ENCODE results near the gene TWIST2. TPM values are rescaled to one million over a fixed set of nuclear protein-coding genes. Genes with fewer than 3 reads are reported as not detected.
A peak's percentile ranks its signal among the peaks of the same experiment; 100 is the strongest.

TWIST2 gene
- total RNA-seq, 1 experiment from 2014 or later: 21.0 TPM

GRCh38 chr2:238890618-238891456 is 43.0 kb downstream of the TWIST2 start:
- DNase-seq (ENCODE audit: low read depth): no peak

- no peak for DNase-seq (ENCODE audit: low read depth)
Observed at GRCh38 chr2:238891457-238892203, 43.7 kb downstream of the TWIST2 start.

DNA sequence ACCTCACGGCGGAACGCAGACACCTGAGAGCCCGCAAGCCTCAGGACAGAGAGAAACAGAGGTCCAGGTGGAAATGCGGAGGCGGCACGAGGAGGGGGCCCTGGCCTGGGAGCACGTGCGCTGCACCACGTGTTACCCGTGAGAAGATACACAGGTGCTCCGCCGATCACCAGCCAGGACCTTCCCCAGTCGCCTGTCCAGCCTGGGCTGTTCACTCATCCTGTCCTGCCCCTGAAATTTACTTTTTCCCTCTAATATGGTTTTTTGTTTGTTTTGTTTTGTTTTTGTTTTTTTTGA is 44.3 kb downstream of the TWIST2 start:
- DNase-seq (ENCODE audit: low read depth): no peak

GRCh38 chr2:238892796-238893195 is 44.9 kb downstream of the TWIST2 start:
- no peak for DNase-seq (ENCODE audit: low read depth)

GRCh38 chr2:238893349-238894000 is 45.6 kb downstream of the TWIST2 start:
- no peak for DNase-seq (ENCODE audit: low read depth)

DNA sequence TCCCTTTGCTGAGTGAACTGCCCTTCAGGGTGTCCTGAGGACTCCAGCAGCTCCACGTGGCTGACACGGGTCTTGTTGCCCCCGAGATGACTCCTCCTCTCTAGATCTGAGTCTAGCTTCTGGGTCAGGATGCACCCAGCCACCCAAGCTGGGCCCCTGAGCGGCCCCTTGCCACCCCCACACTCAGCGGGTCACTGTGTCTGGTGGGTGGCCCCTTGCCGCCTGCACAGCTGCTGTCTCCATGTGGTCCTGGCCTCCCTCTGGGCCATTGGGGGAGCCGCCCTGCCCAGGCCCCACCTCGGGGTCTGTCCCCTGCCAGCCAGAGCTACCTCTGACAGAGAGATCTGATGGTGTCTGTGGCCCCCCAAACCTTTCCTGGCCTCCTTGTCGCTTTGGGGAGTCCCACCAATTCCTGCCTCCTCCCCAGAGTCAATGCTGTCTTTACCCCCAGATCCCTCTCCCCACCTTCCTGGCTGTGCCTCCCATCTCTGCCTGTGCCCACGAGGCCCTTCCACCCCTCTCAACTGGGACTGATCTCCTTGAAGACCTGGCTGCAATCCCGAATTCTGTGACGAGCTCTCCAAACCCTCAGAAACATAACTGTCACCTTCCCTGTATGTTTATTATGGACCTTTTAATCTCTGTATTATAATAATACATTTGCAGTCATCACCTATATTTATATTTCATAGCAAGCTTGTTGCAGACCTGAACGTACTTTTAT is 46.5 kb downstream of the TWIST2 start:
- DNase-seq (ENCODE audit: low read depth): no peak

DNA sequence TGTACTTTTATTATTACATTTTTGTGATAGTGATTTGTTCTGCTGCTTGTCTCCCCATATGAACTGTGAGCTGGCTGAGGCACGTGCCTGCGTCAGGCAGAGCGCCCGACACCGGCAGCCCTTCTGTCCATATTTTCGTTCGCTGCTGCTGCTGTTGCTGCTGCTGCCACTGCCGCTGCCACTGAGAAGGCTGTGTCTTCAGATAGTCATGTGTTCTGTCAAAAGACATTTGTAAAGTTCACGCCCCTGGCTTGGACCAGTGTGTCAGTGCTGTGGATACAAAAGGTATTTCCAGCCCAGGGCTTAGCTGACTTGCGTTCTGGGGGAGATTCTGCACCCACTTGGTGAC is 47.0 kb downstream of the TWIST2 start:
- no peak for DNase-seq (ENCODE audit: low read depth)

- DNase-seq (ENCODE audit: low read depth): no peak
Observed at GRCh38 chr2:238895361-238895882, 47.5 kb downstream of the TWIST2 start.

- DNase-seq (ENCODE audit: low read depth): peak; percentile 58
Observed at GRCh38 chr2:238895891-238896600, 48.2 kb downstream of the TWIST2 start.

GRCh38 chr2:238896641-238897040 is 48.8 kb downstream of the TWIST2 start:
- DNase-seq (ENCODE audit: low read depth): no peak

DNA sequence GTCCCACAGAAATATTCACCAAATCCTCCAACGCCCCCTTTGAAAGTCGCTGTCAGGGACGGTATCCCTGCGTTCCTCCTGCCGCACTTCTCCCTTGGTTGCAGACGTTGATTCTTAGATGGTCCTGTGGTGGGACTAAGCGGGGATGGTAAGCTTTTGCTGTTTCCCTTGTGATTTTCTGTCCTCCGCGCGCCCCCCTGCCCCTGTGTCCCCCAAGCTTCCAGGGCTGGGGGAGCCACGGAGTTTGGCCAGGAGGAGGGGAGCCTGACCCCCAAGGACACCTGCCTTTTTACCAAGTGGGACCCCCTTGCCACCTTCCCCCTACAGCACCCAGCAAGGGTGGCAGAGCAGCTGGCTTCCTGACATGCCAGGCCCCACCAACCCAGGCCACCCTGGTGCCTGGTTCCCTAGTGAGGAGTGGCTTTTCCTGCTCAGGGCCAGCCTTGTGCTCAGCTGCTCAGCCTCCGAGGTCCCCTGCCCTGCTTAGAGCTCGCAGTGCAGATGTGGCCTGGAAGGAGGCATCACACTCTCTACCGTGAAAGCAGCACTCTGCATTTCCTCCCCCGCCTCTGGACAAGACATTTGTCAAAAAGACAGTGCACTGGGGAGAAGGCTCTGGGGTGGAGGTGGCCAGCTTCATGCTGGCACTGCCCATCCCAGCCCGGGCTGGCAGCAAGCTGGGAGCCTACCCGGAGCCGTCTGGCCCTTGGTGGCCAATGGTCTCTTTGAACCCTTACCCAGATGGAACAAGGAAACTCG is 49.4 kb downstream of the TWIST2 start:
- no peak for DNase-seq (ENCODE audit: low read depth)

GRCh38 chr2:238897911-238898311 is 50.0 kb downstream of the TWIST2 start:
- no peak for DNase-seq (ENCODE audit: low read depth)

DNA sequence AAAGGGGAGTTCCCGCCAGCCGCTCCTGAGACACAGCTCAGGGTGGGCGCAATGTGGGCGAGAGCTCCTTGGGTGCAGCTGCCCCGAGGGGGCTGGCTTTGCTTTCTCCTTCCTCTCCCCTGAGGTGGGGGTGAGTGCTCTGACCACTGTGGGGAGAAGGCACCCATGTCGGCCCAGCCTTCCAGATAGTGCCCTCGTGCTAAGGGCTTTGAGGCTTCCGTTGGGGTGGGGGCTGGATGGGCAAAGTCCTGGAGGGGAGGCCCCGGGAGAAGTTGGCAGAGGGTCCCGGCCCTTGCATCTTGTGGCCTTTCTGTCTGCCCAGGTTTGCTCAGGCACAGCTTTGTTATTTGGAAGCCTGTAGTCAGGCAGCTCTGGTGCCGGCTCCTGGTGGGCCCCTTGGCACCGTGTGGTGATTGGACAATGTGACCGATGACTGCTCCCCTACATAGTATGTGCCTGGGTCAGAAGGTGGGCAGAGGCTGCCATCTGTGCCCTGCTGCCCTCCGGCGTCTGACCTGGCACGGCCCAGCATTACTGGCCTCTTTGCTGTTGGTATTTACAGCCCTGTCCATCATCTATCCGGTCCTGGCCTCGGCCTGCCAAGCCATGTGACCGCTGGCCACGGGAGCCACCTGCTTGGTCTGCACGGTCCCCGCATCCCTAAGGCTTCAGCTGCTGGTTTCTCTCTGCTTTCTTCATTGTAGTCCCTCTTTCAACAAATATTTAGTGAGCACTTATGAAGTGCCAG is 50.8 kb downstream of the TWIST2 start:
- no peak for DNase-seq (ENCODE audit: low read depth)

DNA sequence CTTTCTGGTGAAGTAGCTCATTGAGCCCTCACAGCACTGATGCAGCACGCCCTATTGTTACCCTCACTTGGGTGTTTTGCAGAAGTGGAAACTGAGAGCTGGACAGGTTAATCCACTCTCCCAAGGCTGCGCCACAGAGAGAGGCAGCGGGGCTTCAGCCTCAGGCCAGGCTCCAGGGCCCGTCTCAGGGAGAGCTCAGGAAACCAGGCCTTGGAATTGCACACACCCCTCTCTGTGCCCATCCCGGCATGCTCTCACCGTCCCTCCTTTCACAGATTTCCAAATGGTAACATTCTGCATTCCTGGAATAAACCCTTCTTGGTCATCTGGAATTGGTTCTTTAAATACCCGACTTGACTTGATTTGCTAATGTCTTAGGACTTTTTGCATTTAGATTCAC is 51.5 kb downstream of the TWIST2 start:
- no peak for DNase-seq (ENCODE audit: low read depth)

DNA sequence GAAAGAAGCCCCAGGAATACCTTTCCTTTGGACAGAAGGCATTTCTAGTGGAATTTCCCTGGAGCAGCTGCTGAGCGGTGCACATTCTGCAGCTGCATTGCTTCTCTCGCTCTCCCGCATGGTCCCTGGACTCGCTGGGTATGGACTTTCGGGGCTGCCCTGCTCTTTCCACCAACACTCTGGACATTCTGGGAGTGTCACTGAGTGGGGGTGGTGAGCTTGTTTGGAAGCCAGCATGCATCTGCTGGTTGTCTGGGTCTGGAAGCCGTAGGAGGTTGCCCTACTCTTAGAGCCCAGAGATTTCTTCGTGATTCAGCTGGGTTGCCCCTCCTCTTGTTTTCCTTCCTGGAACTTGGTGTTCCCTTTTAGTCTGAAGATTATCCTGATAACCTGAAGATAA is 52.6 kb downstream of the TWIST2 start:
- DNase-seq (ENCODE audit: low read depth): no peak

DNA sequence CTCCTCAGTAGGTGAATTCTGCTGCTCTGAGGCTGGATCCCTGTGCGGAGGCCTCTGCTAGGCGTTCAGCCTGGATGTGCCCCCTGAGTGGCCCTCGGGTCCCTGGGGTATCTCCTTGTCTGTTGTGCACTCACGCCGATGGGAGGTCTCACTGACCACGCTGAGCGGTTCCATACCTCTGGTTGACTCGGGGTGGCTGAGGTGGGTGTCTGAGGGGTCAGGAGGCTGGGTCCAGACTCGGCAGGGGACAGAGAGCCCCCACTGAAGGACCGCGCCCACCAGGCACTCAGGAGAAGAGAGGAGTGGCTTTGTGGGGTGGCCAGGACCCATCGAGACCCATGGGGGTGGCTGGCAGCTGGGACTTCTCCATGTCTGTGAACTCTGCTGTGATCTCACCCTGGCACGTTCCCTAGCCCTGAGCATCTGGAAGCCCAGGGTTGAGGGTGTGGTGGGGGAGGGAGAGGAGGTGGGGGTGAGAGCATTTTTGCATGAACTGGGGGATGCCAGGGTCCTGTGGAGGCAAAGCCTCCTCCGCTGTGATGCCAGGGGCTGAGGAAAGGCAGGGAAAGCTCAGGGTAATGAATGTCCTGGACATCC is 53.7 kb downstream of the TWIST2 start:
- DNase-seq (ENCODE audit: low read depth): no peak

DNA sequence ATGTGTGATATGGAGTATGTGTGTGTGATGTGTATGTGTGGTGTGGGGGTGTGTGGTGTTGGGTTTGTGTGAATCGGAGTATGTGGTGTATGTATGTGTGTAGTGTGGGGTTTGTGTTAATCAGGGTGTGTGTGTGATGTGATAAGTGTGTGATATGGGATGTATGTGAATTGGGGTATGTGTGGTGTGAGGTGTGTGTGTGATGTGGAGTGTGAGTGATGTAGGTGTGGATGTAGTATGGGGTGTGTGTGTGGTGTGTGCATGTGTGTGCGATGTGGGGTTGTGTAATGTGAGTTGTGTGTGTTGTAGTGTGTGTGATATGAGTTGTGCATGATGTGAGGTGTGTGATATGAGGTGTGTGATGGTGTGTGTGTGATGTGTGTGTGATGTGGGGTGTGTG is 54.4 kb downstream of the TWIST2 start:
- no peak for DNase-seq (ENCODE audit: low read depth)

GRCh38 chr2:238903141-238903540 is 55.3 kb downstream of the TWIST2 start:
- DNase-seq (ENCODE audit: low read depth): no peak

DNA sequence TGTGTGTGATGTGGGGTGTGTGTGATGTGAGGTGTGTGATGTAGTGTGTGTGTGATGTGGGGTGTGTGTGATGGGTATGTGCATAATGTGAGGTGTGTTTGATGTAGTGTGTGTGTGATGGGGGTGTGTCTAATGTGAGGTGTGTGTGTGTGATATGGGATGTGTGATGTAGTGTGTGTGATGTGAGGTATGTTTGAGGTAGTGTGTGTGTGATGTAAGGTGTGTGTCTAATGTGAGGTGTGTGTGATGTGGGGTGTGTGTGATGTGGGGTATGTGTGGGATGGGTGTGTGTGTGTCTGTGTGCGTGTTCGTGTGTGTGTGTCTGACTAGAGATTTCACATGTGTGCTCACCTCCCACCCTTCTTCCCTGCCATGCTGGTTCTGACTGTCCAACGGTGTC is 56.3 kb downstream of the TWIST2 start:
- DNase-seq (ENCODE audit: low read depth): no peak

DNA sequence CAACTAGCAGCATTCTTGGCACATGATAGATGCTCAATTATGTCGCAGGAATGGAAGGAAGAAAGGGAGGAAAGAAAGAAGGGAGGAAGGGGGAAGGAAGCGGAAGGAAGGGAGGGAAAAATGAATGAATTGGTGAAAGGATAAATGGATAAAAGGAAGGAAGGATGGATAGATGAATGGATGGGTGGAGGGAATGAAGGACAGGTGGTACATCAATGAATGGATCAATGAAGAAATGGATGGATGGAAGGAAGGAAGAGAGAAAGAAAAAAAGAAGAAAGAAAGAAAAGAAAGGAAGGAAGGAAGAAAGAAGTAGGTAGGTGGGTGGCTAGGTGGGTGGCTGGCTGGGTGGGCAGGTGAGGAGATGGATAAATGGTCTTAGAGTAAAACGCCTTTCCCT is 56.8 kb downstream of the TWIST2 start:
- no peak for DNase-seq (ENCODE audit: low read depth)

Measured in M059J (cell line).